ENCODE data around the gene MYL5.

DNA sequence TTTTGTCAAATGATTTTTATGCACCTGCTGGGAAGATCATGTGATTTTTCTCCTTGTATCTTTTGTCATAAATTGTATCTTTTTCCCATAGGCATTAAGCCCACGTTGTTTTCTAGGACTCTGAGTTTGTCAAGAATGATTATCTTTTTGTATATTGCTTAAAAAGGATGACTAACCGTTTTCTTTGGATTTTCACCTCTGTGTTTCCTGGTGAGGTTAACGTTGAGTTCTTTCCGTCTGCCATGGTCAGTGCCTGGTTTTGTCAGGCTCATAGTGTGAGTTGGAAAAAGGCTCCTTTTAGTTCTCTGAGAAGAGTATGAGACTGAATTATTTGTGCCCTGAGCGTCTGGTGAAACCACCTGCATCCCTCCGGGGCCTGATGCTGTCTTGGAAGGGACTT is 53.2 kb downstream of the MYL5 start:
- TF ChIP-seq, protein P1, sequence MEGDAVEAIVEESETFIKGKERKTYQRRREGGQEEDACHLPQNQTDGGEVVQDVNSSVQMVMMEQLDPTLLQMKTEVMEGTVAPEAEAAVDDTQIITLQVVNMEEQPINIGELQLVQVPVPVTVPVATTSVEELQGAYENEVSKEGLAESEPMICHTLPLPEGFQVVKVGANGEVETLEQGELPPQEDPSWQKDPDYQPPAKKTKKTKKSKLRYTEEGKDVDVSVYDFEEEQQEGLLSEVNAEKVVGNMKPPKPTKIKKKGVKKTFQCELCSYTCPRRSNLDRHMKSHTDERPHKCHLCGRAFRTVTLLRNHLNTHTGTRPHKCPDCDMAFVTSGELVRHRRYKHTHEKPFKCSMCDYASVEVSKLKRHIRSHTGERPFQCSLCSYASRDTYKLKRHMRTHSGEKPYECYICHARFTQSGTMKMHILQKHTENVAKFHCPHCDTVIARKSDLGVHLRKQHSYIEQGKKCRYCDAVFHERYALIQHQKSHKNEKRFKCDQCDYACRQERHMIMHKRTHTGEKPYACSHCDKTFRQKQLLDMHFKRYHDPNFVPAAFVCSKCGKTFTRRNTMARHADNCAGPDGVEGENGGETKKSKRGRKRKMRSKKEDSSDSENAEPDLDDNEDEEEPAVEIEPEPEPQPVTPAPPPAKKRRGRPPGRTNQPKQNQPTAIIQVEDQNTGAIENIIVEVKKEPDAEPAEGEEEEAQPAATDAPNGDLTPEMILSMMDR (IDR thresholded peaks at IDR 0.05) = no peak
- TF ChIP-seq POLR2A (IDR thresholded peaks at IDR 0.05) (no peak), POLR2AphosphoS5 (IDR thresholded peaks at IDR 0.05) (no peak)
